Loucy (cell line): ENCODE measurements around the gene DPP4.

Source experiments
- EZH2phosphoT487 ChIP-seq: fragments of 200-600 bp; IDR thresholded peaks from 2 replicates; pipeline ENCODE4 v1.6.1; 2018; ENCODE audit warnings: antibody characterized with exemption, mild to moderate bottlenecking, moderate library complexity, borderline replicate concordance
- TF ChIP-seq, protein P1 (sequence below): fragments of 200-600 bp; sonication (generic); conservative IDR thresholded peaks from 2 replicates; pipeline ENCODE4 v1.5.1; 2014; ENCODE audit warnings: mild to moderate bottlenecking, antibody characterized with exemption, low read length

DNA sequence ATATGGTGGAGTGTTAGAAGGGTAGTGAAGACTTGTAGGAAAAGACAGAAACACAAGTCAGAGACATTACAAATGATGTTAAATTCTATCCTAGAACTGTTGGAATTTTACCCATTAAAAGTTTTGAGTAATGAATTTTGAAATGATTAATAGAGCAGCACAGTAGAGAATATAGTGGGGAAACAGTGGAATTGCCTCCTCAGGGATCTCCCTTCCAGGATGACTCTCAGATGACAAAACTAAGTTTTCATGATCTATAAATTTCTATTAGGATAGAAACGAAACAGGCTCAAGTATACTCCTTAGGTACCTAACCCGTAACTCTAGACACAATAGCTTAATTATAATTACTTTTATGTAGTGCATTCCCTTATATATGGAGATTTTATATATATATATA is 86.7 kb downstream of the DPP4 start:
- TF ChIP-seq, protein P1, sequence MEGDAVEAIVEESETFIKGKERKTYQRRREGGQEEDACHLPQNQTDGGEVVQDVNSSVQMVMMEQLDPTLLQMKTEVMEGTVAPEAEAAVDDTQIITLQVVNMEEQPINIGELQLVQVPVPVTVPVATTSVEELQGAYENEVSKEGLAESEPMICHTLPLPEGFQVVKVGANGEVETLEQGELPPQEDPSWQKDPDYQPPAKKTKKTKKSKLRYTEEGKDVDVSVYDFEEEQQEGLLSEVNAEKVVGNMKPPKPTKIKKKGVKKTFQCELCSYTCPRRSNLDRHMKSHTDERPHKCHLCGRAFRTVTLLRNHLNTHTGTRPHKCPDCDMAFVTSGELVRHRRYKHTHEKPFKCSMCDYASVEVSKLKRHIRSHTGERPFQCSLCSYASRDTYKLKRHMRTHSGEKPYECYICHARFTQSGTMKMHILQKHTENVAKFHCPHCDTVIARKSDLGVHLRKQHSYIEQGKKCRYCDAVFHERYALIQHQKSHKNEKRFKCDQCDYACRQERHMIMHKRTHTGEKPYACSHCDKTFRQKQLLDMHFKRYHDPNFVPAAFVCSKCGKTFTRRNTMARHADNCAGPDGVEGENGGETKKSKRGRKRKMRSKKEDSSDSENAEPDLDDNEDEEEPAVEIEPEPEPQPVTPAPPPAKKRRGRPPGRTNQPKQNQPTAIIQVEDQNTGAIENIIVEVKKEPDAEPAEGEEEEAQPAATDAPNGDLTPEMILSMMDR = no peak
- TF ChIP-seq EZH2phosphoT487 = no peak
